Suppressor macrophage treated with lipopolysaccharide for 4 hours (primary cell): Measurements from ENCODE around the gene NAT8L.

ENCODE experiments used
- DNase-seq: peaks from one replicate; pipeline ENCODE4 v3.0.0-alpha.2; 2020

NAT8L gene

DNA sequence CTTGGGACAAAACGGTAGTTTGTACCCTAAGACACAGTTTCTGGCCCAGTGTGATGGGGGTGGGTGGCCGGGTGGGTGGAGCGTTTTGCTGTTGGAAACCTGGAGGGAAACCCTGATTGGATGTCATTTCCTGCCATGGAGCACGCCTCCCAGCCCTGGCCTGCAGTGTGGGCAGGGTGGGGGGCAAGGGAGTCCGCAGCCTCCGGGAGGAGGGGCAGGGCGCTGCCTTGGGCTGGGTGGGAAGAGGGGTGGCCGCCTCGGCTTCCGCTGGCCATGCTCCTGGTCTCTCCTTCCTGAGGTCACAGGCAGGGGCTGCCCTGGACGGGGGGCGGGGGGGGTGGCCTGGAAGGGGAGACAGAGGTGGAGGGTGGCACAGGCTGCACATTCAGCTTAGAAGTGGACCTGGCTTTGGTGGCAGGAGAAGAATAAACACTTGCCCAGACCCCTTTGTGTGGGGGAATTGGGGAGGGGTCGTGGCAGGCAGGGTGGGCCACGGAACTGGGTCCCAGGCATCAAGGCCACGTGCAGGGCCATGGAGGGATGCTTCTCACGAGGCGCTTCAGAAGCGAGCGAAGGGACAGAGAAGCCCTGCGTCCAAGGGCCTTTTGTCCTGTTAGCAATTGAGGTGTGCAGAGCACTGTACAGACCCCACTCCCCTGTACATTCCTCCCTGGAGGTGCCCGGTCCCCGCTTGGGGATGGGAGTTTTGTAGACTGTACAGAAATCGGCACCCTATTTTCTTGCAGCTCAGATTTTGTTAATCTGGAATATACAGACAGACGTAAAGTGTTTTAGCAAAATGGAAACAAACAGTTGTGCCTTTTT lies 6.2 kb downstream of the NAT8L start:
- no peak for DNase-seq

DNA sequence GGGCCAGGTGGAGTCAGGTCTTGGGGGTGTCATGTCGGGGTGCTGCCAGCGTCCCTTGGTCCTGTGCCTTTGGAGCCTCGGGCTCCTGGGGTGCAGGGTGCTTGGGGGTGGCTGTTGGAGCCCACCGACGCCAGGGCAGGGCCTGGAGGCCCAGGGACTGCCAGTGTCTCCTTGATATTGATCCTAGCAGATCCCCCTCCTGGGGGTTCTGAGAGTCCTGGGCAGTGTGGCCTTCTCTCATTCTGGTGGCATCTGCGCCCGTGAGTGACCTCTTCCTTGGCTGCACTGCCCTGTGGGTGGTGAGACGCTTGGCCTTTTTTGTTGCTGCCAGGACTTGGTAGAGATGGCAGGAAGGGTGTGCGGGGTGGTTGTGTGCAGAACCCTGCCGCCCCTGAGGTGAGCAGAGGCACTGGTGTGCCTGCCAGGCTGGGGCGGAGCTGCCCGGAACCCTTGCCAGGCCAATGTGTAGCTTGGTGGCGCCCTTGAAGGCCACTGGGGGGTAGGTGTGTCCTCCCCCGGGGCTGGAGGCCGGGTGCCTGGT lies 7.0 kb downstream of the NAT8L start:
- DNase-seq = no peak

DNA sequence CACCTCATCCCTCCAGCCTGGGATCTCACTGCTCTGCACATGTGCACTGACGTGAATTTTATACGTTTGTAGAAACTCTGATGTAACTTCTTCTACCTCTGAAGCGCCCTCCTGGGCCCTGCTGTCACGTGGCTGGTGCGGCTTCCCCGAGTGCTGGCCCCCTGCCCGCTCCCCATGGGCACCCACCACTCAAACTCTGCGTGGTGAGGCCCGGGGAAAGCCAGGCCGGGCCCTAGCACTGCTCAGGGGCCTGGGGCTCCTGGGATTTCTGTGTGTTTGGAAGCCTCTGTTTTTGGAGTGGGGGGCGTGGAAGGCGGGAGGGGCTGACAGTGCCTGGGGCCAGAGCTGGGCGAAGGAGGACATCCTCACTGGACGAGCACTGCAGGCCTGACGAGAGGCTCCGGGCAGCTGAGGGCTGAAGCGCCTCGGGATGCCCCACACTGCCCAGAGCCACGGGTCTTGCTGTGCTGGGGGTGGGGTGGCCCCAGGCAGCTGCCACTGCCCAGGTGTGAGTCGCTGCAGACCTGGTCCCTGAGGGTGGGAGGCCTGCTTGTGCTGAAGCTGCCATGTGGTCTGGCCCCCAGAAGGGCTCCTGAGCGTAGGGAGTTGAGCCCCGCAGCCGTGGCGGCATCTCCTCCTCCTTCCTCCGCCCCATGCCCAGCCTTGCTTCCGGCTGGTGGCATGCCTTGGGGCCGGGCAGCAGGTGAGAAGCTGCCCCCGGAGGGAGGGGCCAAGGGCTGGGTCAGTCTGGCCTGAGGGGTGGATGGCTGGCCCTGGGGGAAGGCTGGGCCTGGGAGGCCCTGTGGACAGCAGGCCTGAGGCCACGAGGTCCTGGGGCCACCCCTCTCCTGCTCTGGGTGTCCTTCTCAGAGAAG lies 7.7 kb downstream of the NAT8L start:
- no peak for DNase-seq

DNA sequence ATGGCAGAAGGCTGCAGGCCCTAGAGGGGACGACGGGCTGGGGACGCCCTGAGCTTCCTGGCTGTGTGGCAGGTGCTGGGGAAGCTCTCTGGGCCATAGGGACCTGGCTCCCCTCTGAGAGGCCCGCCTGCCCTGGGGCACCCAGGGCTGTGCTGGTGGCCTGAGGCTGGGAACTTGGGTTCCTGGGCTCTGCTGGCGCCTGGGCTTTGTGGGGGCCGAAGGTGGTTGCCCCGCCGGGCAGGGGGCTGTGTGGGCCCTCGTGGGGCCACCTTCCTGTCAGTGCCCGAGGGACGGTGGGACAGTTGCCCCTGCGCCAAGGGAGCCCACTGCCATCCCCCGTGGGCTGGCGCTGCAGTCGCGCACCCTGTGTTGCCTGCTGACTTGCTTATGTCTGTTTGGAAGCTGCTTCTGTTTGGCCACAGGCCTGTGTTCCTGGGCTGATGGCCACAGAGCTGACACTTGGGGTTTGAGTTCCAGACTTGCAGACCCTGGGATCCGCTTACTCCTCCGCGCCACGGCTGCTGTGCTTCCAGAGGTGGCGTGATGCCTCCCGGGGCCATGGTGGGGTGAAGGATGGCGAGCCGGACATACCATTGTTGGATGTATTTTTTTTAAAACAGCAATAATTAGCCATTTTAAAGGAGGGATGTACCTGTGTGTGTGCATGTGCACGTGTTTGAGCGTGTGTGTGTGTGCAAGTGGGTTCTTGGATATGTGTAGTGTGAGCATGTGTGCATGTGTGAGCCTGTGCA lies 8.5 kb downstream of the NAT8L start:
- DNase-seq = no peak

DNA sequence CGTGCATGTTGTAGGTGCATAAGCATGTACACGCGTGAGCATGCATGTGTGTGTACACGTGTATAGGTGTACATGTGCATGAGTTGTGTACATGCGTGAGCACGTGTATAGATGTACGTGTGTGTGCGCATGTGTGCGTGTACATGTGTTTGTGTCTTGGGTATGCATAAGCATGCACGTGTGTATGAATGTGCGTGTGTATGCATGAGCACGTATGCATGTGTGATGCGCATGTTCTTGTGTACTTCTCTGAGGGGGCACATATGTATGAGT lies 9.0 kb downstream of the NAT8L start:
- DNase-seq = no peak

DNA sequence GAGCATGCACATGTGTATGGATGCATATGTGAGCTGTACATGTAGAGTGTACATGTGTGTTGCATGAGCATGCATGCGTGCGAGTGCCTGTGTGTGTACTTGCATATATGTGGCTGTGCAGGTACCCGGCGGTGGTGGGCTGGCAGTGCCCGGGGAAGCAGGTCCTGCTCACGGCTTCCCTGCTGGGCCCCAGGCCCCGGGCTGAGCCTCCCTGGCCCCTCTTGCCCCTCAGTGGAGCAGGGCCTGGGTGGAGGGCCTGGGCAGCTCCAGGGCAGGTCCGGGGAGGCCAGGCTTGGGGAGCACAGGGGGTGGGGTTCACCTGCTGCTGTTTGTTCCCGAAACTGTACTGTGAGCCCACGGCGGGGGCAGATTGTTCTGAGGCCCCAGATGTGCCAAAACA lies 9.4 kb downstream of the NAT8L start:
- DNase-seq = no peak

DNA sequence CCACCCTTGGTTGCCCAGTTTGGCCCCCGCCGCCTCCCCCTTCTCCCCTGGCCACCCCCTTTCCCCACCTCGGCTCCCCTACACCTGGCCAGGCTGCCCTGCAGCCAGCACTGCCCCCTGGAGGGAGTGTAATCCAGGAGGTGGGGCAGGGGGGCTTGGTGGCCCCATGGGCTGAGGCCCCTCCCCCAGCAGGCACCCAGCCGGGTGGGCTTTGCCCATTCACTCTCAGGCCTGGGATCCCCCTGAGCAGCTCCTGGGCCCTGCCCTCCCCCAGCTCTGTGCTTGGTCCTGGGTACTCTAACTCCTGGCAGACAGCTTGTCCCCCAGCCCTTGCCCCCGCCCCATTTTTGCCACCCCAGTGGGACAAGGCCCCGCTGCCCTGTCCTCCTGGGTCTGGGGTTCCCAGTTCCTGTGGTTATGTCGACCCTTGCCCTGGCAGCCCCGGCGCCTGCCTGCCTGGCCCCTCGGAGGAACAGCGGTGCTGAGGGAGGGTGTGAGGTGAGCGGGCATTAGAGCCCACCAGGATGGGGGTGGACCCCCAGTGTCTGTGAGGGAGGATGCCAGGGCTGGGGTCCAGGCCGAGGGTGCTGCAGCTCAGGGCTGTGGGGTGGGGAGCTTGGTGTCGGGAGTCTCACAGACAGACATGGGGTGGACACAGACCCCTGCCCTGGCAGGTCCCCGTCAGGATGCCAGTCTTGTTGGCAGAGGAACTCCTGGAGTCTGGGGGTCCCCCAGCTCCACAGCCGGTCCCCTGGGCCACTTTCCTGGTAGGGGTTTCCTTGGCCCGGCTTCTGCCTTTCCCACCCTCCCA lies 10.2 kb downstream of the NAT8L start:
- no peak for DNase-seq

DNA sequence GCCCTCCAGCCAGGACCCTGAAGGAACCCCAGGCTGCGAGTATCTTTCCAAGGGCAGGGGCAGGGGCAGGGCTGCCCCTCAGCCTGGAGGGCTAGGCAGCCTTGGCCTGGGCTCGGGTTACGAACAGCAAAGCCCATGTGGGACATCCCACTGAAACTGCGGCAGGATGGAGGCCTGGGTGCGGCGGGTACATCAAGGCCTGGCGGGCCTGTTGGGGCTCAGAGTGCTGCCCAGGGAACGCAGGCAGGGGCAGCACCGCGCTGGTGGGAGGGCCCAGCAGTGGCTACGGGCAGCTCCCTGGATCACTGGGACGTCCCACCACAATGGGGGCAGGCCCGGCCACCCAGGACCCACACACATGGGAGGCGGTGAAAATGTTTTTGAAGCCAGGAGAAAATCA lies 10.9 kb downstream of the NAT8L start:
- DNase-seq = no peak

DNA sequence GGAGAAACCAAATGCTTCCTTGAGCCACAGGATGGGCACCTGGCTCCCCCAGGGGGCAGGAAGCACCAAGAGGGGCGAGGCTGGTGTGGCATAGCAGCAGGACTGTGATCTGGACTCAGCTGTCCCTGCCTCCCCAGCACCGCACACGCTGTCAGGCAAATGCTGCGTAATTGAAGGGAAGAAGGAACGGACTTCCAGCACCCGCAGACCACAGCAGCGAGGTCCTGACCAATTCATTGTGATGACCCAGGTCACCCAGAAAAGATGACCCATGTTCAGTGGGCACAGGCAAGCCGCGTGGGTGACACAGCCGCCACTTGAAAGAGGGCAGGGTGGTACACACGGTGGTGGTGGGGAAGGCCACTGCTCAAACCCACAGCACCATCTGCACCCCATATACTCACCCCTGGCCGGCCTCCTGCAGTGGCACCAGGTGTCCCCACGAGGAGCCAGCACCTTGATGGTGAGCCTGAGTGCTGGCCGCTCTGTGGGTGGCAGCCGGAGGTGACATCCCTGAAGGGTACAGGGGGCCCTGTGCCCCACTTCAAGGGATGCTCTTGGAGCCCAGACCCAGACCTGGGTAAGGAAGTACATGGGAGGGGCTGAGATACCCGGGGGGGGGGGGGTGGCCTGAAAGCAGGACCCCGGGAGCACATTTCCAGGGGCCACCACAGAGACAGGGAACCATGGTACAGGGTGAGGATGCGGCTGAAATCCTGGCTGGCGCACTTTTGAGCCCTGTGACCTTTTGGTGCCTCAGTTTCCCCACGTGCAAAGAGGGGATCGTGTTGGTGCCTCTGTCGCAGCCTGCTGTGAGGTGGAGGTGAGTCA lies 11.5 kb downstream of the NAT8L start:
- no peak for DNase-seq

DNA sequence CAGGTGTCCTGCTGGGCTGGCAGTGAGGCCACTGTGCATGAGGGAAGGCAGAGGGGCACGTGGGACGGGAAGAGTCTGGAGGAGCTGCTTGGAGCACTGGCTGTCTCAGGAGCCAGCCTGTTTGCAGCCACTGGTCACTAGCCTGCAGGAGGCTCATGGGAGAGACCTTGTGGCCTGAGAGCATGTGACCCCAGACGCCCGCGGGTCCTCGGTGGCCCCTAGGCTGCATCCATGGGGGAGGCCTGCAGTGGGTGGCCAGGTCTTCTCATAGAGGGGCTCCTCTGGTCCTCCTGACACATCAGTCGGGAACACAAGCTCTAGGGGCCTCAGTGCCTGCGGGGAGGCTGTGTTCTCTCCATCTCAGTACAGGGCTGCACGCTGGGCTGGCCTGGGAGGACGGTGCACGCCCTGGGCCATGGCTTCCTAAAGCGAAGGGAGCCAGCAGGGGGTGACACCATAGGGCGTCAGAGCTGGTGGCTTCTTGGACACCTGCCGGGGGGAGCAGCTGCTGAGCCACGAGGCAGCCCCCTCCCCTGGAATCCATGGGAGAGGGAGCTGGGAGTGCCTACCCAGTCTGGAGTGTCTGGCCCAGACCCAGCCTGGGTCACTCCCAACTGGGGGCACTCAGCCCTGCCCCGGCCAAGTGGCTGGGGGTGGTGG lies 12.3 kb downstream of the NAT8L start:
- no peak for DNase-seq

DNA sequence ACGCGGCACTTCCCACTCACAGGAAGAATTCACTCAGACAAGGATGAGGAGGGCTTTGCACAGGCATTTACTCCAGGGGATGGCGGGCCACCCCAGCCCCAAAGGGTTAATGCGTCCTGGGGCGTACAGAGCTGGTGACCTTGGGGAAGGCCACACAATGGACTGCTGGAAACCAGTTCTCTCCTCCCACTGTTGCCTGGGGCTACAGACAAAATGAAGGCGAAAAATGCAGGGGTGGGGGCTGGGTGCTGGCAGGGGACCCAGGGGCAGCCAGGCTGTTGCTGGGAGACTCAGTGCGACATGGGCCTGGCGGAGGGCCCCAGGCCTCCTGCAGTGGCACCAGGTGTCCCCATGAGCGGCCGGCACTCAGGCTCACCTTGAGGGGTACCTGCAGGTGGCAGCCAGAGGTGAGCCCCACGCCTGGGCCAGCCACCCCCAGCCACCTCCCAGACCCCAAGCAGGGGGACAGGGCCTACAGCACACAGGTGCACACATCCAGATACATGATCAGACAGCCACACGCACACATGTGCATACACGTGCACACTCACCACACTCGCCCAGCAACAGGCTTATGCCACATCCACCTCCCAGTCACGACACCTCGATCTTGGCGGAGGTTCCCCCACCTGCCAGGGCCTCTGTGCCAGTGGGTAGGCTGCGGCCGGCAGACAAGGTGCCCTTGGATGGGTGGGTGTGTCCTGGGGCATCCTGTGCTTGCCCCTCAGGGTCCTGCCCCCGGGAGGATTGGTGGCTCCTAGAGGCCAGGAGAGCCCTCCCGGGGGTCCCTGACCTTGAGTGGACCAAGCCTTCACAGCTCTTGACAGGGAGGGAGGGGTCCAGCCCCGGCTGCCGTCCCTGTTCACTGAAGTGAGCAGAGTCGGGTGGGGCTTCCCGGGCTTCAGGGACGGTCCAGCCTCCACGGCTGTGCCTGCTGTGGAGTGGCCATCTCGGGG lies 13.1 kb downstream of the NAT8L start:
- no peak for DNase-seq

DNA sequence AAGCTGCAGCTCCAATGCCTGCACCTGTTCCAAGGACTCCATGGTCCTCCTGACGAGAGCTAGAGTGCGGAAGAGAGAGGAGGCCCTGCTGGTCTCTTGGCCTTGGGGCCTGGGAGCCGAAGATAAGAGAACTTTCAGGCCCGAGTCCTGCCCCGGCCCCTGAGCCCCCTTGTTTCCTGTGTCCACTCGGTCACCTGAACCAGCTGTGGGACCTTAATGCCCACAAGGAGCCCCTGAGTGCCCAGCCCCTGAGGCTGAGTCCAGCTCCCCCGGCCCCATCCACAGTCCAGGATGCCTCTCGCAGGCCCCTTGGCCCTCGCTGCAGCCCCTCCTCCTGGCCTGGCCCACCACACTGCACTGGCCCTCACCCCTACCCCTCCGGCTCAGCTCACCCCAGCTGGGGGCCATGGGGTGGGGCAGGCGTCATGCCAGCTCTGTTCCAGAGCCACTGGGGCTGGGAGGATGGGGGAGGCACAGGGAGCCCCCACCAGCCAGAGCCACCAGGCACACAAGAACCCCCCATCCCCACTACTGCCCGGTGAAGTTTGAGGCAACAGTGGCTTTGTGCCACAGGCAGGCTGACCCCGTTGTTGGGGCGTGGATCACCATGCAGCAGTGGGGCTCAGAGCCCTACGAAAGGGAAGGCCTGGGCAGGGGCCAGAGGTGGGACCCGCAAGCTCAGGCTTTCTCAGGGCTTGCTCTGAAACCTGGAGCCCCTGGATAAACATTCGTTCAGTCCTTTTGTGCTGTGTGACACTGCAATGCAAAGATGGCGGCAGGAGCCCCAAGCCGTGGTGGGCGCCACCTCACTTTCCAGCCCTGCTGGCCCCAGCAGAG lies 14.1 kb downstream of the NAT8L start:
- DNase-seq = no peak

DNA sequence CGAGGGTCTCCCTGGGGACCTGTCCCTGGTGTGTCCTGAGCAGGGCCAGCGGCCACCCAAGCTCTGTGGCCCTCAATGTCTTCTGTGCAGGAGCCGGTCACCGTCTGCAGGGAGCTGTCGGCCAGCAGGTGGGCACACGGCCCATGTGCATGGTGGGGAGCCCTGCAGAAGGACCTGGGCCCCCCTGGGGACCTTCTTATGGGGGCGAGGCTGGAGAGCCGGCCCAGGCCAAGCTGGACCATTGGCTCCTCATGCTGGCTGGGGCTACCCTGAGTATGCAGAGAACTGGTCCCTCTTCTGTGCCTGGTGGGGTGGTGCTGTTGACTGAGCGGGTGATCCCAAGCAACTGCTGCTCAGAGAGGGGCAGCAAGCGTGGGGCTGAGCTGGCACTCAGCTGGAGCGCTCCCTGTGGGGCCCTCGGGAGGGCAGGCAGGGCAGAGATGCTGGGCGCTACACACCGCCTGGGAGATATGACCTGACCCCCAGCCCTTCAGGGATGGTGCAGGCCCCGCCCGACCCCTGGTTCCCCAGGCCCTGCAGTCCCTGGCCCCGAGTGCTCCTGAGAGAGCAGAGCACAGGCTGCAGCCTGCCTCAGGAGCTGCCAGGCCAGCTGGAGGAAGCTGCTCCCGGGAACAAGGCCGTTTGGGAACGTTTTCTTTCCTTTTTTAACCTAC lies 14.8 kb downstream of the NAT8L start:
- DNase-seq = no peak

DNA sequence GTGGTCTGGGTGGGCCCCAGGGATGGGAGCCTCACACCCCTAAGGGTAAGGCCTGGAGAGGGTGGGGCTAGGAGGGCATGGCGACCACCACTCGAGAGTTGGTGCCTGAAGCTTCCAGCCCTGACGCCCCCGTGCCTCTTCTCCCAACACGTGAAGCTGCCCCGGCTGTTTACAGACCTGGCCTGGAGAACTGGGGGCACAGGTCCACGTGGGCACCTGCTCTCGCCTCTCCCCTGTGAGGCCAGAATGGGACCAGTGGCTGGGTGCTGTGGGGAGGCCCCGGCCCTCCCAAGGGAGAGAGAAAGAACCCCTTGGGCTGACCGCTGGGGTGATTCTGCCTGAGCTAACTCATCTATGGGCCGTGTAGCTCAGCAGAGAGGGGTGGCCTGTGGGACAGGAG lies 15.5 kb downstream of the NAT8L start:
- no peak for DNase-seq

DNA sequence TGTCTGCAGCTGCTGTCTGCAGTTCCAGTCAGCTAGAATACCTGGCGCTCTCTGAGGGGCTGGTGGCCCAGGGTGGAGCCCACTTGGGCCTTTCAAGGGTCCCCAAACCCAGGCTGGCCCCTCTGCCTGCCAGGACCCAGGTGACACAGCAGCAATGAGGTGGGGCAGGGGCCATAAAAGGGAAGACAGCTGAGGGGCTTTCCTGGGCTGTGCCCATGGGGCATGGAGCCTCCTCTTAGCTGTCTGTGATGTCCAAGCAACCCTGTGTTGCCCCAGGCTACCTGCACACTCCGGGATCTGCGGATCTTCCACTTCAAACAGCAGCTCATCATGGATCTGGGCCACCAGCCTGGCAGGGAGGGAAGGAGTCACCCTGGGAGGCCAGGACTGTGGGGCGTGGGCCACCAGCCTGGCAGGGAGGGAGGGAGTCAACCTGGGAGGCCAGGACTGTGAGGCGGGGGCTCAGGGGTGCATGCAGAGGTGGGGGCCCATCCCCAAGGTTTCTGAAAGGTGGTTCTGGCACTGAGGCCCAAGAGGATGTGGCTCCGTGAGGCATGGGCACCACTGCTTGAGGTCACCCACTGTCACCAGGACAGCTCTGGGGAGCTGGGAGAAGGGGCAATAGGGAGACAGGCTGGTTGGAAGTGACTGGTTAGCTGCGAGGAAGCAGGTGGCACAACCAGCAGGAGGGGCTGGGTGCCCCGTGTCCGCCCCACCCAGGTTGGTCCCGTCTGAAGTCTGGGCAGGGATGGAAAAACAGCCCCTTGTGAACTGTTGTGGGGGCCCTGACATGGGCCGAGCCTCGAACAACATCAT lies 16.3 kb downstream of the NAT8L start:
- DNase-seq = no peak

DNA sequence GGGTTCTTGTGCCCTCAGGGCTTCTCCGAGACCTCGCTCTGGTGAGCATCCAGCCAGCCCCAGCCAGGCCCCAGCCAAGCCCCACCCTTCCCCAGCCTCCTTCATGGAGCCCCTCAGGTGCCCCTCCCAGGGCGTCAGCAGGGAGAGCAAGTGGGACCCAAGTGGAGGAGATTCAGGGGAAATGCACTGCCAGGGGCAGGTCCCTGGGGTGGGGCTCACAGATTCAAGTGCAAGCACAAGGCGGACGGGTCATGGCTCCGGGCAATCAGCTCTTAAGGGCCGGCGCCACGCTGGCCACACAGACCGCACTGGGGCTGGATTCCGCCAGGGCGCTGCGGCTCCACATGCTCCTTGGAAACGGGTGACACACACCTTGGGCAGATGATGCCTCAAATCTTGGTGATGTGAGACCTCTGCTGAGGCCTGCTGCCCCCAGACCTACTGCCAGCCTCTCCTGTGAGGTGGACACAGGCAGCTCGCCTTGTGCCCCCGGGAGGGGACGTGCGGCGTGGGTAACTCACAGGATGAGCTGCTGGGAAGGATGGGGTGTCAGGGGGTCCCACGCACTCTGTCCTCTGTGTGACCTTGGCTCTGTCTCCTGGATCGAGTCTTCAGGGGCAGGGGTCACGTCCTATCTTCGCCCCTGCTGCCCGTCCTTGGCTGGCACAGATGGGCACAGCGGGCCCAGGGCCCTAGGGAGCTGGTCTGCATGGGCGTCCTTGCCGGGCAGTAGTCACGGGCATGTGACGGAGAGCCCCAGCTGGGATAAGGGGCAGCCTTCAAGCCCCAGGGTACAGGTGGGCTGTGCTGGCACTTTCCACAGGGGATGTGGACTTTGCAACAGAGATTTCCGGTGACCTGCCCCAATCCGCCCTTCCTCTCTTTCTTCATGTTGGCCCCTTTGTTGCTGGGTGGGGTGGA lies 17.1 kb downstream of the NAT8L start:
- DNase-seq = no peak
